ENCODE data around the gene NRP1.
"Not testable (repeated sequence)": the region's sequence is repeated elsewhere in the genome, so short reads cannot be mapped to it uniquely, and the experiment has no call there.

The NRP1 gene

DNA sequence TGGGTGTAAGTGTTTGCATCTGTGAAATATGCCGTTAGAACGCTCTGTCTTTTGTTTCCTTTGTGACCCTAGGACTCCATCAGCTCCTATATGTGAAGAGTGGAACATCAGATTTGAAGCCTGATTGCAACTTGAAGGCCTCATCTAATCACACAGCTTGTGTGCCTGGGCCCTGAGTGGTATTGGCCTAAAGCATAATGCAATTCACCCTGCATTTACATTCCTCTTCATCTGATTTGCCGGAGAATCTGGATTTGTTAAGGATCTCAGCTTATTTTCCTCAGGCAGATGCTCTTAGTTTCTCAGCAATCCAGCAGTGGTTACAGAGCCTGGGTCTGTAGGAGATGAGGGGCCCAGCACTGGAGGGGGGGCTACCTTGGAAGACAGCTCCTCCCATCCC, 193.2 kb downstream of the NRP1 start:
- no peak for DNase-seq

- no peak for DNase-seq
Observed at GRCh38 chr10:33139181-33139646, 195.3 kb downstream of the NRP1 start.

DNA sequence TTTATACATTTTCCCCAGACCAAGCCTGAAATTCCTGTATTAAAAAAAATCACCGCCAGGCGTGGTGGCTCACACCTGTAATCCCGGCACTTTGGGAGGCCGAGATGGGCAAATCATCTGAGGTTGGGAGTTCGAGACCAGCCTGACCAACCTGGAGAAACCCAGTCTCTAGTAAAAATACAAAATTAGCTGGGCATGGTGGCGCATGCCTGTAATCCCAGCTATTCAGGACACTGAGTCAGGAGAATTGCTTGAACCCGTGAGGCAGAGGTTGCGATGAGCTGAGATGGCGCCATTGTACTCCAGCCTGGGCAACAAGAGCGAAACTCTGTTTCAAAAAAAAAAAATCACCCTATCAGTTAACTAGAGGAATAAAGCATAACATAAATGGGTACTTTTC, 195.8 kb downstream of the NRP1 start:
- DNase-seq: not testable (repeated sequence)

- DNase-seq: no peak
Observed at GRCh38 chr10:33137356-33138005, 197.0 kb downstream of the NRP1 start.

- DNase-seq: no peak
Observed at GRCh38 chr10:33136781-33137180, 197.7 kb downstream of the NRP1 start.

- DNase-seq: no peak
Observed at GRCh38 chr10:33136271-33136670, 198.2 kb downstream of the NRP1 start.

- peak; percentile 53 for DNase-seq
Observed at GRCh38 chr10:33134011-33134751, 200.3 kb downstream of the NRP1 start.

DNA sequence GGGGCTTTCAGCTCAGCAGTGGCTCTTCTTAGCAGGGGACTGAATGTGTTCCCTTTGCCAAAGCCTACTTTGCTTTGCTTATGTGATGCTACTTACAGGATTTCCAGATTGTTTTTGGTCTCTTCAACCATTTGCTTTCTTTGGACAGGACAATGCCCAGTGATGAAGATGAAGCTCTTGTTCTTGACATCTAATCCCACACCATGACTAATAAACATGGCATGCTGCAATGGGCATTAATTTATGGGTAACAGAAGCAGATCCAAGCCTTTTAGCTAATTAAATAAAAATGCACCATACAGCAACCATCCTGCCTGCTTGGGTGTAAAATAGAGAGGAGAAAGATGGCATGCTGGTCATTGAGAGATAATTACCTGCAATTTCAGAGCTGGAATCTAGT, 200.9 kb downstream of the NRP1 start:
- DNase-seq: no peak

GRCh38 chr10:33132626-33133025, 201.8 kb downstream of the NRP1 start:
- DNase-seq: no peak

DNA sequence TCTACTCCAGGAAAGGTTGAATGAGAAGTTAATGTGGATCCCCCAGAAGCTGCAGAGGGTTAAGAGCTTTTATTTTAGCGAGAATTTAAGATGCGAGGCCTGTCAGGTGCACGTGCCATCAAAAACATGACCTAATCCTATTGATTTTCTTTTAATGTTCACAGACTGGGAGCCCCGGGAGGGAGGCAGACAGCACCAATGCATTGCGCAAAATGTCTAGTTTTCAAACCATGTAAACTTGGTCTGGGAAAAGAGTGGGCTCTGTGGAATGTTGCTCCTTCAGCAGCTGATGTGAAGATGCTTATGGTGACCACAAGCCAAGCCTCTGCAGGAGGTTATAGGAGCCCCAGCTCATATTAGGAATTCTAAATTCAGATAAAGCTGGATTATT, 204.5 kb downstream of the NRP1 start:
- DNase-seq: no peak

- DNase-seq: no peak
Observed at GRCh38 chr10:33129141-33129995, 205.1 kb downstream of the NRP1 start.

GRCh38 chr10:33127622-33128021, 206.8 kb downstream of the NRP1 start:
- no peak for DNase-seq
